Muscle of leg (tissue), 11 donors: Measurements from ENCODE around the gene PLD1. TPM values are rescaled to one million over a fixed set of nuclear protein-coding genes. Genes with fewer than 3 reads are reported as not detected.

Experiments
- DNase-seq: peaks from one replicate; pipeline ENCODE4 v3.0.0; 2013
- H3K27ac ChIP-seq: one replicate; pipeline ENCODE4 v1.5.1; 2013; ENCODE audit warnings: mild to moderate bottlenecking, low read length, control low read depth
- H3K27me3 ChIP-seq: one replicate; pipeline ENCODE4 v1.6.1; 2013; ENCODE audit warnings: low read length; ENCODE audit not compliant: control insufficient read depth, insufficient read depth
- H3K36me3 ChIP-seq: one replicate; pipeline ENCODE4 v1.6.1; 2013; ENCODE audit warnings: low read length; ENCODE audit not compliant: control insufficient read depth, insufficient read depth
- H3K4me1 ChIP-seq: one replicate; pipeline ENCODE4 v1.6.1; 2013; ENCODE audit warnings: low read length; ENCODE audit not compliant: control insufficient read depth, insufficient read depth
- H3K4me3 ChIP-seq: one replicate; pipeline ENCODE4 v1.5.1; 2013; ENCODE audit warnings: low read length, control low read depth
- H3K9me3 ChIP-seq: replicated peaks from 2 replicates; pipeline ENCODE4 v1.6.1; 2013; ENCODE audit warnings: low read depth, low read length; ENCODE audit not compliant: control insufficient read depth
- whole genome bisulfite sequencing: methylation state at CpG from one replicate; pipeline ENCODE4 v1.1.5; 2013; ENCODE audit warnings: missing lambda C conversion rate; ENCODE audit not compliant: insufficient coverage; 5-methylcytosine and 5-hydroxymethylcytosine counted together
- polyA plus RNA-seq, 8 donors: library from polyadenylated mRNA; unstranded; fragments of 120-200 nt; gene quantifications; one replicate each; pipeline versions ENCODE4 v1.2.1 to v1.2.3, GENCODE V29; 2013; ENCODE audit warnings: inconsistent platforms in 1 of 8, low replicate concordance in 1 of 8; ENCODE audit not compliant: insufficient read length in 8 of 8, insufficient read depth in 1 of 8
- total RNA-seq: library from RNA; stranded (reverse); fragments of 120-200 nt; gene quantifications from one replicate; pipeline ENCODE4 v1.2.4, GENCODE V29; 2013

Gene PLD1
- total and polyA plus RNA-seq, 9 donors, result 12.4 to 21.7 (median 16.2) TPM

DNA sequence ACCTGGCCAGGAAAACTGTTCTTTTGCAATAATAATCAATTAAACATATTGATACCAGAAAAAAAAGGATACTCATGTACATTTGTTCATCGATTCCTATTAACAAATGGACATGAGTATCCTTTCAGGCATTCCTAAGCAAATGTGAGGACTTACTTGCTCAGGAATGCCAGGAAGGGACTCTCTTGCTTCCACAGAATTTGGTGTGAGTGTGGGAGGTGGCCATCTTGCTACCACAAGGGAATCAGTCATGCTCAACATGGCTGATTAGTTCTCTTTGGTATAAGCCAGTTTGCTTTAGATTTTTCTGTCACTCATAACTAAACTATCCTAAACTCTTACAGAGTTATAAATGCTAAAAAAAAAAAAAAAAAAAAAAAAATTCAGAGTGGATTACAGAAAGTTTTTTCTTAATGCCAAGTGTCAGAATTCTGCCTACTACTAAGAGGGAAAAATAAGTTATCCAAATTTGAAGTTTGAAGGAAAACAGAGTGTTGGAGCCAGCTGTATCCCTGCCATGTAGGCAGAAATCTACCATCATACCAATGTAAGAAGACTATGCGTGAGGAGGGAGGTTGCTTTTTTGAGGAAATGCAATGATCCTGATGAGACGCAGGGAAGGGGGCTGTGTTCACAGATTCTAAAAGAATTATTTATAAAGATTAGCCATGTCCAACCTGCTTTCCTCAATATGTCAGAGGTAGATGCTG lies 98.7 kb downstream of the PLD1 start:
- H3K4me3 ChIP-seq, result no peak overlapping the region
- peaks cover 7% of the 10 kb centered on the region for H3K36me3 ChIP-seq
- no peaks in the 10 kb centered on the region for H3K4me1 ChIP-seq
- no peak for DNase-seq
- no peaks in the 10 kb centered on the region for H3K27me3 ChIP-seq
- H3K9me3 ChIP-seq, result peaks cover 2% of the 10 kb centered on the region
- WGBS, result no CpG with 5 or more reads among the region's 3 CpGs
- no peak overlapping the region for H3K27ac ChIP-seq

DNA sequence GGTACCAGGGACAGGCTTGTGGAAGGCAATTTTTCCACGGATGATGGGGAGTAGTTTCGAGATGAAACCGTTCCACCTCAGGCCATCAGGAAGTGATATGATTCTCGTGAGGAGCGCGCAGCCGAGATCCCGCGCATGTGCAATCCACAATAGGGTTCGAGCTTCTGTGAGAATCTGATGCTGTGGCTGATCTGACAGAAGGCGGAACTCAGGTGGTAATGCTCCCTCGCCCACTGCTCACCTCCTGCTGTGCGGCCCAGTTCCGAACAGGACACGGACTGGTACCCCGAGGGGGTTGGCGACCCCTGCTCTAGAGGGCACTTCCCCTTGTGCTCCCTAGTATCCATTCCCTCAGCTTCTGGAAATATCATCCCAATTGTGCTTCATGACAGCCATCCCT lies 99.9 kb downstream of the PLD1 start:
- H3K9me3 ChIP-seq, result no peaks in the 10 kb centered on the region

DNA sequence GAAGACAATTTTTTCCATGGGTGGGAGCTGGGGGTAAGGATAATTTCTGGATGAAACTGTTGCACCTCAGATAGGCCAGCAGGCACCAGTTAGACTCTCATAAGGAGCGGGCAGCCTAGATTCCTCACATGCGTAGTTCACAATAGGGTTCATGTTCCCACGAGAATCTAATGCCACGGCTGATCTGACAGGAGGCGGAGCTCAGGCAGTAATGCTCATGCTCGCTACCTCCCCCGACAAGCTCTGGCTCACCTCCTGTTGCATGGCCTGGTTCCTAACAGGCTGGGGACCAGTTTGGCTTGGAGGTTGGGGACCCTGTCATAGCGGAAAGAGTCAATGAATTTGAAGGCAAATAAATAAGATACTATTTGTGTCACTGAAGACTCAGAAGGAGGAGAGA lies 105.5 kb downstream of the PLD1 start:
- 92% methylated on average over 8 of the region's 8 CpGs for WGBS
- H3K9me3 ChIP-seq, result peaks cover 3% of the 10 kb centered on the region
- H3K27me3 ChIP-seq, result no peaks in the 10 kb centered on the region
- no peak overlapping the region for H3K27ac ChIP-seq
- no peaks in the 10 kb centered on the region for H3K36me3 ChIP-seq
- DNase-seq, result no peak
- no peaks in the 10 kb centered on the region for H3K4me1 ChIP-seq
- H3K4me3 ChIP-seq, result no peak overlapping the region

More for the DNA sequence above, 99.9 kb downstream of the PLD1 start:
- no peak overlapping the region for H3K27ac ChIP-seq
- peaks cover 7% of the 10 kb centered on the region for H3K36me3 ChIP-seq
- 91% methylated on average over 17 of the region's 17 CpGs for WGBS
- H3K4me3 ChIP-seq, result no peak overlapping the region
- H3K4me1 ChIP-seq, result no peaks in the 10 kb centered on the region
- DNase-seq, result no peak
- no peaks in the 10 kb centered on the region for H3K27me3 ChIP-seq

DNA sequence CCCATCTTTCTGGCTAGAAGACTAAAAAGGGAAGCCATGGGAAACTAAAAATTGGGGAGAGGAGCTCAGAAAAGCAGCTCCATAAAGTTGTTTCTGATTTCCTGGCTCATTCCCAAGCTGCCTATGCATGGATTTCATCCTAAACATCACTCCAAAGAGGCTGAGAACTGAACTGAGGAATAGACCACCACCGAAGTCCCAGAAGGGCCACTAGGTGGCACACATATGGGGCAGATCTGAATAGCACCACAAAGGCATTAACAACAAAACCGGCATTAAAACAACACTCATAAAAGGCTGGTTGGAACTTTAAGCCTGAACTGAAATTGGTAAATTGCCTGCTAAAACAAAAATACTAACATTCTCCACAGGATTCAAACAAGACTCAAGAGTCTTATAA lies 106.3 kb downstream of the PLD1 start:
- WGBS, result no CpG with 5 or more reads among the region's 2 CpGs
- Histone ChIP-seq H3K36me3 (no peaks in the 10 kb centered on the region), H3K27ac (no peak overlapping the region), H3K9me3 (peaks cover 3% of the 10 kb centered on the region), H3K27me3 (no peaks in the 10 kb centered on the region), H3K4me1 (no peaks in the 10 kb centered on the region), H3K4me3 (no peak overlapping the region)
- DNase-seq, result no peak

DNA sequence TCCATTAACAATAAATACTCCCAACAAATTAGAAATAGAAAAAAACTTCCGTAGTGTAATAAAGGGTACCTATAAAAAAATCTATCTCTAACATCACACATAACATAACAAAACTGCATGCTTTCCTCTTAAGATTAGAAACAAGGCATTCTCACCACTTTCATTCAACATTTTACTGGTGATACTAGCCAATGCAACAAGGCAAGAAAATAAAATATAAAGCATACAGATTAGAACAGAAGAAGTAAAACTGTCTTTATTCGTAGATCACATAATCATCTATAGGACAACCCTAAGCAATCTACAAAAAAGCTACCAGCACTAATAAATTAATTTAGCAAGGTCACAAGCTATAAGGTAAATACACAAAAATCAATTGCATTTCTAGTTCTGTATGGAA lies 107.1 kb downstream of the PLD1 start:
- H3K9me3 ChIP-seq, result peaks cover 3% of the 10 kb centered on the region
- no peaks in the 10 kb centered on the region for H3K36me3 ChIP-seq
- H3K4me3 ChIP-seq, result no peak overlapping the region
- H3K27me3 ChIP-seq, result no peaks in the 10 kb centered on the region
- DNase-seq, result no peak
- no peak overlapping the region for H3K27ac ChIP-seq
- no peaks in the 10 kb centered on the region for H3K4me1 ChIP-seq
- no CpG with 5 or more reads among the region's 2 CpGs for WGBS

DNA sequence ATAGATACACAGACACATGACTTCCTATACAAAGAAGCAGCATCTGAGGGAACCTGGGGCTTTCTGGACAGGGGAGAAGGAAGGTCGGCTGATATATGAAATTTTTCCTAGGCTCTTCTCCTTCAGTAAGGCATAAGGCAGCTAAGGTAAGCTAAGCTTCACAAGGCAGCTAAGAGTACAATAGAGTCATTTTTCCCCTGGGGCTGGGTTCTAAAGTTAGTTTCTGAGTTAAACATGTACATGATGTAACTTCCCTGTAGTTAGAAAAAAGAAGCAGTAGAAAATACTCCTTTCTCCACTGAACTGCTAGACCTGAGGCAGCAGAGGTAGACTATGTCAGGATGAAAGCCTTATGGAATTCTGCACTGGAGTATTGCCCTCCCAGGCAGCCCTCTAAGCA lies 109.6 kb downstream of the PLD1 start:
- no peaks in the 10 kb centered on the region for H3K36me3 ChIP-seq
- no peak overlapping the region for H3K4me3 ChIP-seq
- no peak overlapping the region for H3K27ac ChIP-seq
- DNase-seq, result peak; percentile 35
- WGBS, result no CpG with 5 or more reads among the region's 1 CpG
- H3K4me1 ChIP-seq, result no peaks in the 10 kb centered on the region
- H3K27me3 ChIP-seq, result no peaks in the 10 kb centered on the region
- H3K9me3 ChIP-seq, result peaks cover 3% of the 10 kb centered on the region

DNA sequence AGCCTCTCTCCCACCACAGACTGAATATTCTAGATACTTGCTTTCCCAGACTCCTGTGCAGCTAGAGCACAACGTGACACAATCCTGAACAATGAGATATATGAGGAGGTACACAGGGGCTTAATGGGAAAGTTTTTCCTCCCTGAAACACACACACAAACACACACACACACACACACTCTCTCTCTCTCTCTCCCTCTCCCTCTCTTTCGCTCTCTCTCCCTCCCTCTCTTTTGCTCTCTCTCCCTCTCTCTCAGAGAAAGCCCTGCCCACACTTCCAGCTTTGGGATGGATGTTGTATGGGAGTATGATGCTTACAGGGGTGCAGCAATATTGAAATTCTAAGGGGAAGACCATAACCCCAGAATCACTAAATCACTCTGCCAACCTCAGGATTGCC lies 110.1 kb downstream of the PLD1 start:
- Histone ChIP-seq H3K4me3 (no peak overlapping the region), H3K27ac (peak overlapping the region; percentile 74), H3K9me3 (peaks cover 3% of the 10 kb centered on the region), H3K27me3 (no peaks in the 10 kb centered on the region), H3K4me1 (no peaks in the 10 kb centered on the region), H3K36me3 (no peaks in the 10 kb centered on the region)
- no CpG with 5 or more reads among the region's 2 CpGs for WGBS
- no peak for DNase-seq

DNA sequence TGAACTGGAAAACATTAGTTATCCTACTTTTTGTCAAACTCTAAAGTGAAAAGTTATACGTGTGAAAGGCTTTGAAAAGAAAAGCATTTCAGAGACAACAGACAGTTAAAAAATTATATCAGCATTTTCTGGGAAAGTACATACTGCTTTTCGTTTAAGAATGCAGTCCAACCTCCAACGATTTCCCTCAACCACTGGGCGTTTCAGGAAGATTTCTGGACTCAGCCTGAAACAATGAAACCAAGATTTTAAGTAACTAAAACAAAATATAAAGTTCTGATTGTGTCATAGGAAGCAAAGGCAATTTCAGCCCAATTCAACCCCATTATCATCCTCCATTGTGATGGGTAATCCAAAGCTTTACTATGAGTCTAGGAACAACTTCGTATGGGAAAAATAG lies 110.7 kb downstream of the PLD1 start:
- no peaks in the 10 kb centered on the region for H3K4me1 ChIP-seq
- no CpG with 5 or more reads among the region's 5 CpGs for WGBS
- H3K36me3 ChIP-seq, result no peaks in the 10 kb centered on the region
- peak overlapping the region; percentile 74 for H3K27ac ChIP-seq
- DNase-seq, result peak; percentile 83
- no peak overlapping the region for H3K4me3 ChIP-seq
- H3K9me3 ChIP-seq, result peaks cover 3% of the 10 kb centered on the region
- H3K27me3 ChIP-seq, result no peaks in the 10 kb centered on the region

DNA sequence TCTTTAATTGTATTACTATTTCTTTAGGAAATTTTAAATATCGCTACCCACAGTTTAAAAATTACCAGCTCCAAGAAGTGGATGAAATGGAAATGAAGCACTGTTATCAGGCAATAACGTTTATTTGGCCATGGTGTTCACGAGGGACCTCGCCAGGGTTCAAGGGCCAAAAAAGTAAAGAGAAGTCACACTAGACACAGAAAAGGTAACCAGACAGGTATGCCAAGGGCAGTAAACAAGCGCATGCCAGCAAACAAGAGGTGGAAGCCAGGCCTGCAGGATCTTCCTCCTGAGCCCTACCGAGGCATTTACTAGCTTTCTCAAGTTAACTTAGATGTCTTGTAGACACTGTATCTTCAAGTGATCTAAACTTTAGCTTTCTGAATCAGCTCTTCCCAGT lies 113.5 kb downstream of the PLD1 start:
- no peak overlapping the region for H3K4me3 ChIP-seq
- no peaks in the 10 kb centered on the region for H3K4me1 ChIP-seq
- H3K9me3 ChIP-seq, result no peaks in the 10 kb centered on the region
- H3K36me3 ChIP-seq, result no peaks in the 10 kb centered on the region
- WGBS, result 88% methylated on average over 5 of the region's 6 CpGs
- H3K27me3 ChIP-seq, result no peaks in the 10 kb centered on the region
- DNase-seq, result no peak
- H3K27ac ChIP-seq, result no peak overlapping the region

DNA sequence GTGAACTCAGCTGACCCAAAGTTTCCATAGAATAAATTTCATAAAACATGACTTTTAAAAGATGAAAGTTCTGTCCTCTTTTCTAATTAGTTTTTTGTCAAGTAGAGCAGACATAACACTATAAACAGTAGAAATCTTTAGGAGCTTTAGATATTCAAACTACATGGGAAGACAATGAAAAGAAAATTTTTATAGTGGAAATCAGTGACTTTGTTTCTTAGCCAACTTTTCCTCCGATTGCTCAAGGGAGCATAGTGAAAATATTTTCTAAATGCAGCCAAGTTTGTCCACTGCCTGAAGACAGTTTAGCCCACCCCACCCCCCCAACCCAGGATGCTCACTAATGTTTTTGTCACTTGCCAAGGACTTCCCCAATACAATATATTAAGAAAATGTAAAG lies 114.9 kb downstream of the PLD1 start:
- H3K36me3 ChIP-seq, result no peaks in the 10 kb centered on the region
- DNase-seq, result peak; percentile 60
- H3K9me3 ChIP-seq, result no peaks in the 10 kb centered on the region
- H3K4me1 ChIP-seq, result no peaks in the 10 kb centered on the region
- no CpG with 5 or more reads among the region's 1 CpG for WGBS
- H3K4me3 ChIP-seq, result no peak overlapping the region
- no peak overlapping the region for H3K27ac ChIP-seq
- no peaks in the 10 kb centered on the region for H3K27me3 ChIP-seq

DNA sequence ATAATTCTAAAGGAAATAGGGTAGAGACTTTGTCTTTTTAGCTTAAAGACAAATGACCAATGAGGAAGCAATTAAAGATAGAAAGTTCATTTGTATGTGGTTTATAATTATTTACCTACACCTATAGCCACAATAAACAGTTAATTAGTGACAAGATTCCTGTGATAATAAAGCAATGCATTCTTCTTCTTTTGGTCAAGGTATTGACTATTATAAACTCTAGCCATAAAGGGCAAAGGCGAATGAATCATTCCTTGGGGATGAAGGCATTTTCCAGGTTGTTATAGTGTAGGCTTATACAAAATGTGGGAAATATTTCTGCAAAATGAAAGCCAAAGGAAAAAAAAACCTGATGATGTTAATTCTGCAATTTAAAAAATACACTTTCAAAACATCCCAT lies 115.4 kb downstream of the PLD1 start:
- Histone ChIP-seq H3K27ac (no peak overlapping the region), H3K9me3 (no peaks in the 10 kb centered on the region), H3K4me1 (no peaks in the 10 kb centered on the region), H3K27me3 (no peaks in the 10 kb centered on the region), H3K36me3 (no peaks in the 10 kb centered on the region), H3K4me3 (no peak overlapping the region)
- no CpG with 5 or more reads among the region's 1 CpG for WGBS
- no peak for DNase-seq
